Activated naive CD4-positive, alpha-beta T cell treated with anti-CD3 and anti-CD28 coated beads, Interleukin-2, amount 10 ng/mL, durations not matched to agents 7 days and 5 days (primary cell): ENCODE measurements around the gene CCDC167.
A peak's percentile ranks its signal among the peaks of the same experiment; 100 is the strongest.

Experiments used
- CTCF ChIA-PET: fragments of 350-600 bp; sonication (Branson Sonifier 250); formaldehyde crosslinking; loops from one replicate; lab custom pipeline; 2021; ENCODE audit warnings: antibody characterized with exemption; lab: Charles Lee
- DNase-seq: peaks from one replicate; pipeline ENCODE4 v3.0.0-alpha.2; 2020
- H3K27ac Mint-ChIP-seq: one replicate; pipeline ENCODE4 v1.8.0; 2021; ENCODE audit warnings: mild to moderate bottlenecking, moderate library complexity, mixed read lengths
- H3K27me3 Mint-ChIP-seq: one replicate; pipeline ENCODE4 v1.8.0; 2021; ENCODE audit warnings: mild to moderate bottlenecking, mixed read lengths
- H3K36me3 Mint-ChIP-seq: one replicate; pipeline ENCODE4 v1.8.0; 2021; ENCODE audit warnings: mixed read lengths
- H3K4me1 Mint-ChIP-seq: one replicate; pipeline ENCODE4 v1.8.0; 2021; ENCODE audit warnings: mixed read lengths
- H3K4me3 Mint-ChIP-seq: one replicate; pipeline ENCODE4 v1.8.0; 2021; ENCODE audit warnings: mild to moderate bottlenecking, moderate library complexity, mixed read lengths
- H3K9me3 Mint-ChIP-seq: one replicate; pipeline ENCODE4 v1.8.0; 2021; ENCODE audit warnings: mixed read lengths

Gene CCDC167

DNA sequence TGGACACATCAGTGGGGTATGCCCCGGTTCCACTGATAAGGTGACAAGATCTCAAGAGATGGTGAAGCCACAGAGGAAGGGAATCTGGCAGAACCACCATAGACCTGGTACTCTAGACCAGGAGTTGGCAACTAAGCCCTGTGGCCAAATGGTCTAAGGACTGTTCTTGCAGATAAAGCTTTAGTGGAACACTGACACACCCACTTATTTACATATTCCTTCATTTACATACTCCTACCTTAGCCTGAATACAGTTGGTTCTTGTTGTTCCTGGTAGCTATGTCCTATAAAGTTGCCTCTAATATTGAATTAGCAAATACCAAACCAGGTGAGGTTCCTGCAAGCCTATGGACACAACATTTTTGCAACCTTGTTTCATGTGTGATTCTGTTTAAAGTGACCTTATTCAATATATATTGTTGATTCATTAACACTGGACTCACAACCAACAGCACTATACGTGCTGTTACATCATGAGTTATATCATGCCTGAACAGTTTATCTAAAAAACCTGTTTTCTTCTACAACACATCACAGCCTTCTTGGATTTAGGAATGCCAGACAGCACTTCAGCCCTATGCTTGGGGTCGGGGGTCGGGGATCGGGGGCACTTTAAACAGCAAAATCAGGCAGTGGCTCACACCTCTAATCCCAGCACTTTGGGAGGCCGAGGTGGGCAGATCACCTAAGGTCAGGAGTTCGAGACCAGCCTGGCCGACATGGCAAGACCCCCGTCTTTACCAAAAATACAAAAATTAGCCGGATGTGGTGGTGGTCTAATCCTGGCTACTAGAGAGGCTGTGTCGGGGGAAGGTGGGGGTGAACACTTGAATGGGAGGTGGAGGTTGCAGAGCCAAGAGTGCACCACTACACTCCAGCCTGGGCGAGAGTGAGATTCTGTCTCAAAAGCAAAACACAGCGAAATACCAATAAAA is 2.5 kb downstream of the CCDC167 start:
- H3K27me3 Mint-ChIP-seq = no peaks in the 10 kb centered on the region
- CTCF ChIA-PET = interaction anchor here (3.0 kb wide), 1 partner anchor 68 kb away, joined by 10 read pairs; no protein-coding TSS in a partner anchor
- H3K36me3 Mint-ChIP-seq = peaks cover 4% of the 10 kb centered on the region
- DNase-seq = no peak
- H3K4me1 Mint-ChIP-seq = peaks cover 56% of the 10 kb centered on the region
- no peaks in the 10 kb centered on the region for H3K9me3 Mint-ChIP-seq
- no peak overlapping the region for H3K27ac Mint-ChIP-seq
- H3K4me3 Mint-ChIP-seq = no peak overlapping the region

GRCh38 chr6:37495244-37495934 is 4.3 kb downstream of the CCDC167 start:
- Mint-ChIP-seq H3K4me3 (no peak overlapping the region), H3K27ac (no peak overlapping the region), H3K27me3 (no peaks in the 10 kb centered on the region), H3K9me3 (no peaks in the 10 kb centered on the region), H3K36me3 (peaks cover 4% of the 10 kb centered on the region), H3K4me1 (peaks cover 45% of the 10 kb centered on the region)
- no peak for DNase-seq
- CTCF ChIA-PET = interaction anchor here (1.0 to 3.0 kb wide), 3 partner anchors 34 to 71 kb away, joined by 3 to 10 read pairs (median 3); no protein-coding TSS in a partner anchor

DNA sequence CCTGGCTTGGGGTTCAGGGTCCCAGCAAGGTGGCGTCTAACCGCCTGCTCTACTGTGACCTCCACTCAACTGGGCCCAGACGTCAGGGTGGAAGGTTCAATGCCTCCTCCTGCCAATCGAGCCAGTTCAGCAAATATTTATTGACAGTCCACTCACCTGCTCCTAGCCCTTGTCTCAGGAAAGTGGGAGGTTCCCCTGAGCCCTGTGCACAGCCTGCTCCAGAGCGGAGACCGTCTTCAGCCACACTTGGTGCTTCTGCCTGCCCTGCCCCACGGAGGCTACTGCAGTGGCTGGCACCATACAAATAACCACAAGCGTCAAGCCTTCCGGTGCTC is 6.1 kb downstream of the CCDC167 start:
- Mint-ChIP-seq H3K27ac (no peak overlapping the region), H3K4me3 (no peak overlapping the region), H3K36me3 (peaks cover 1% of the 10 kb centered on the region), H3K9me3 (no peaks in the 10 kb centered on the region), H3K27me3 (no peaks in the 10 kb centered on the region), H3K4me1 (peaks cover 44% of the 10 kb centered on the region)
- DNase-seq = no peak
- CTCF ChIA-PET = interaction anchor here (4.7 kb wide), 1 partner anchor 72 kb away, joined by 25 read pairs; no protein-coding TSS in a partner anchor

- Mint-ChIP-seq H3K36me3 (peaks cover 4% of the 10 kb centered on the region), H3K4me1 (peaks cover 46% of the 10 kb centered on the region), H3K9me3 (no peaks in the 10 kb centered on the region), H3K27ac (no peak overlapping the region), H3K27me3 (no peaks in the 10 kb centered on the region), H3K4me3 (no peak overlapping the region)
- CTCF ChIA-PET = interaction anchor here (1.0 to 4.7 kb wide), 3 partner anchors 18 to 72 kb away, joined by 3 to 25 read pairs (median 4); no protein-coding TSS in a partner anchor
- no peak for DNase-seq
Measured at GRCh38 chr6:37492991-37493660, 6.6 kb downstream of the CCDC167 start.

DNA sequence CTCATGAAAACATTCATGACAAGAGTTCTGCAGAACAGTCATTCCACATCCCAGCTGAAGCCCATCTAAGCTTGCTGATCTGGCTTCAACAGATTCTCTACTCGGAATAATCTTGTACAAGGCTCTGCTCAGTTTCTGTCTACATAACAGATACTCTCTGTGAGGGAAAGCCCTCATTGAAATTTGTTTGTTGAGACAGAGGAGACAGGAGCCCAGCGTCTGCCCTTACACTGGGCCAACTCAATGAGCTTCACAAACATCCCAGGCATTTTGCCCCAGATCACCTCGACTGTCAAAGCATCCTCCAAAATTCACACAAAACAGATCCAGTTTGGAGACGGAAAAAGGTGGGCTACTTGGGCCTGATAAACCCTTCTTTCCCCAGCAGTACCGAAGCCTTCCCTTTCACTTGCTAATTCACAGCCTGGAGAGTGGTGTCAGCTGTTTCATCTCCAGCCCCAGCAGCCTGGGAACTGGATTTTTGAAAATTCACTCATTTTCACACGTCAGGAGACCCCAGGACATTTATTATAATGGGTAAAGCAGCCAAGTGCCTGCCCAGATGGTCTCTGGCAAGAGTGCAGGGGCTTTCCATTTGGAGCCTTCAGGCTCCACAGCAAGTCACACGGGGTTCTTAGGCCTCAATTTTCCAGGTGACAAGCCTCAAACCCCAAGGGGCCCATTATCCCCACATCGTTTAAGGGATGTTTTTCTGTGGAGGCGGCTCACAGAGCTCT is 7.3 kb downstream of the CCDC167 start:
- Mint-ChIP-seq H3K27ac (no peak overlapping the region), H3K36me3 (peaks cover 5% of the 10 kb centered on the region), H3K4me1 (peaks cover 44% of the 10 kb centered on the region), H3K27me3 (no peaks in the 10 kb centered on the region), H3K9me3 (no peaks in the 10 kb centered on the region), H3K4me3 (no peak overlapping the region)
- no peak for DNase-seq
- CTCF ChIA-PET = interaction anchor here (0.8 to 4.7 kb wide), 5 partner anchors 19 to 1000 kb away, joined by 3 to 25 read pairs (median 4); no protein-coding TSS in a partner anchor

DNA sequence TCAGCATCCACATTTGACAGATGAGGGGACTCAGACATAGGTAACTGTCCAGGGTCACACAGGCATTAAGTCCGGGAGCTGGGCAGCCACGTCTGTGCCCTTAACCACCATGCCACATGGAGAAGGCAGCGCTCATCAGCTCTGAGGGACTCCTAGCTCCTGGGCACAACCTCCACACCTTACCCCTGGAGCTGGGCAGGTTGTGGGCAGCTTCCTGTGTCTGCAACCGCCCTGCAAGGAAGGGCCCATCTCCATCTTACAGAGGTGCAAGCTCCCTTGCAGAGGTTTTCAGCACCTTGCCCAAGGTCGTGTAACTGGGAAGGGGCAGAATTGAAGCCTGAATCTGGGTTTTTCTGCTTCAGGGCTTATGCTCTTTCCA is 7.9 kb downstream of the CCDC167 start:
- Mint-ChIP-seq H3K4me3 (no peak overlapping the region), H3K4me1 (peaks cover 39% of the 10 kb centered on the region), H3K27ac (no peak overlapping the region)

GRCh38 chr6:37491171-37491829 is 8.4 kb downstream of the CCDC167 start:
- no peaks in the 10 kb centered on the region for H3K27me3 Mint-ChIP-seq
- H3K9me3 Mint-ChIP-seq = no peaks in the 10 kb centered on the region
- no peak overlapping the region for H3K4me3 Mint-ChIP-seq
- H3K36me3 Mint-ChIP-seq = peaks cover 6% of the 10 kb centered on the region
- CTCF ChIA-PET = interaction anchor here (1.6 to 4.7 kb wide), 3 partner anchors 23 to 201 kb away, joined by 3 to 25 read pairs (median 9); no protein-coding TSS in a partner anchor
- no peak for DNase-seq
- peaks cover 37% of the 10 kb centered on the region for H3K4me1 Mint-ChIP-seq
- no peak overlapping the region for H3K27ac Mint-ChIP-seq

More for the DNA sequence above, 7.9 kb downstream of the CCDC167 start:
- H3K9me3 Mint-ChIP-seq = no peaks in the 10 kb centered on the region
- DNase-seq = no peak
- H3K27me3 Mint-ChIP-seq = no peaks in the 10 kb centered on the region
- CTCF ChIA-PET = interaction anchor here (0.8 to 4.7 kb wide), 5 partner anchors 20 to 1000 kb away, joined by 3 to 25 read pairs (median 3); no protein-coding TSS in a partner anchor
- peaks cover 6% of the 10 kb centered on the region for H3K36me3 Mint-ChIP-seq

DNA sequence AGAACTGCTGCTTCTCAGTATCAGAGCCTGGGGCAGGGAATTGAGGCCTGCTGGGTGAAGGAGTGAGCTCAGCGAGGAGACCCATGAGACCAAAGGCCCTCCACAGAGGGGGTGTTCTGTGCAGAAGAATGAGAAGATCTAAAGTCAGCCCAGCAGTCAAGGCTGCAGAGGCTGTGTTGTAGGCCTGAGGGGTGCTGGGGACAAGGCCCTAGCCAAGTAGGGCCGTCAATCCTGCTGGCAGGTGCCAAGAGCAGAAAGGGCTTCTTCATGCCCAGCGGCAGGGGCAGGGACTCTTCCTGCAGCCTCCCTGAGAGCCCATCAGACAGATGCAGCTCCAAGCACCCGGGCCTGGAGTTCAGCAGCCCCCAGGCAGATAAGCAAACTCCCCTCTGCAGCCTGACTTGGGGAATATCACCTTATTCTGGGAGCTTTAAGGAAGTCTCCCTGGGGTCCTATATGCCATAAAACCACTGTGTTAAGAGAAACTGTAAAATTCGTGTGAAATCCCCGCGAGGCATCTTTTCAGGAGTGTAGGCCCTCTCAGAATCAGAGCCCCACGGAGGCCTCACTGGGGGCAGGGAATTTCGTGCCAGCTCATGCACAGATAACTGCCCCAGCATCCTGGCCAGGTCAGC is 9.0 kb downstream of the CCDC167 start:
- DNase-seq = no peak
- no peaks in the 10 kb centered on the region for H3K9me3 Mint-ChIP-seq
- H3K27ac Mint-ChIP-seq = no peak overlapping the region
- CTCF ChIA-PET = interaction anchor here (0.6 to 4.7 kb wide), 4 partner anchors 11 to 201 kb away, joined by 3 to 25 read pairs (median 6); no protein-coding TSS in a partner anchor
- peaks cover 7% of the 10 kb centered on the region for H3K36me3 Mint-ChIP-seq
- H3K4me1 Mint-ChIP-seq = peaks cover 37% of the 10 kb centered on the region
- no peaks in the 10 kb centered on the region for H3K27me3 Mint-ChIP-seq
- no peak overlapping the region for H3K4me3 Mint-ChIP-seq

DNA sequence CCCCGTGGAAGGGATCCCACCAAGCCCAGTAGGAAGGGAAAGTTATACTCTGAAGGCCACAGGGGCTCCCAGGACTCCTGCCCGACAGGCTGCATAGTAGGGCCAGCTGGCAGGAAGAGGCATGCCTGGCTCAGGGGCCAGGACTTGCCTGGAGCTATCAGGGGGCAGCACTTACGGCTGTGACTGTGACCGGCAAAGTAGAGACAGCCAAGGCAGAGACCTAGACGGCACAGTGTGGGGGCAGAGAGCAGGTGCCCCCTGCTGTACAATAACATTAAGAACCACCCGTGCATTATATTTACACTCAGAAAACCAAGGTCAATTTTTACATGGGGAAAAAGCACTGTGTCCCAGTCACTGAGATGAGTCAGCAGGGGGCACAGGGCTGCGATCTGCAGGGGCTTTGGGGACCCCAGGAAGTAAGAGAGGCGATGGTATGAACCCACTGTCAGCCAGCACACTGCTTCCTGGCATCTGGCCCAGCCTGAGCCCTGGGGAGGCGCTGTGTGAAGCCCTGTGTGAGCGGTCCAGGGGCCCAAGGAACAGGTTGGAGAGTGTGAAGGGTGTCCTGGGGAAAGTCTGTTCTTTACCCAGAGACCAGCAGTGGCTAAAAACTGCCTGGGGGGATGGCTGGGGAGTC is 9.9 kb downstream of the CCDC167 start:
- no peak overlapping the region for H3K4me3 Mint-ChIP-seq
- peaks cover 8% of the 10 kb centered on the region for H3K36me3 Mint-ChIP-seq
- peaks cover 35% of the 10 kb centered on the region for H3K4me1 Mint-ChIP-seq
- H3K27ac Mint-ChIP-seq = peak overlapping the region; percentile 64
- H3K9me3 Mint-ChIP-seq = no peaks in the 10 kb centered on the region
- no peaks in the 10 kb centered on the region for H3K27me3 Mint-ChIP-seq
- DNase-seq = no peak
- CTCF ChIA-PET = interaction anchor here (4.7 kb wide), 1 partner anchor 76 kb away, joined by 25 read pairs; no protein-coding TSS in a partner anchor

GRCh38 chr6:37488476-37488875 is 11.2 kb downstream of the CCDC167 start:
- Mint-ChIP-seq H3K4me1 (peaks cover 38% of the 10 kb centered on the region), H3K27me3 (no peaks in the 10 kb centered on the region), H3K4me3 (no peak overlapping the region), H3K9me3 (no peaks in the 10 kb centered on the region), H3K36me3 (peaks cover 11% of the 10 kb centered on the region), H3K27ac (peak overlapping the region; percentile 1)
- CTCF ChIA-PET = interaction anchor here (1.0 to 1.9 kb wide), 6 partner anchors 8 to 470 kb away, joined by 3 to 17 read pairs (median 4); no protein-coding TSS in a partner anchor
- DNase-seq = no peak

GRCh38 chr6:37487591-37488380 is 11.9 kb downstream of the CCDC167 start:
- Mint-ChIP-seq H3K27ac (no peak overlapping the region), H3K27me3 (no peaks in the 10 kb centered on the region), H3K4me3 (no peak overlapping the region), H3K36me3 (peaks cover 17% of the 10 kb centered on the region), H3K9me3 (no peaks in the 10 kb centered on the region), H3K4me1 (peaks cover 42% of the 10 kb centered on the region)
- no peak for DNase-seq
- CTCF ChIA-PET = interaction anchor here (1.0 to 1.9 kb wide), 10 partner anchors 8 to 469 kb away, joined by 3 to 17 read pairs (median 4); no protein-coding TSS in a partner anchor
